GM10266 (cell line): ENCODE data around the gene CDC20.

Experiments used
- DNase-seq: peaks from one replicate; pipeline ENCODE4 v3.0.0; 2012; ENCODE audit errors: extremely low spot score
- TF ChIP-seq, protein P1 (sequence below): IDR thresholded peaks from 2 replicates; pipeline ENCODE4 v1.5.1; 2012; ENCODE audit warnings: mild to moderate bottlenecking, low read depth; ENCODE audit not compliant: control insufficient read depth, insufficient read depth; ENCODE audit errors: missing control alignments

CDC20 gene

DNA sequence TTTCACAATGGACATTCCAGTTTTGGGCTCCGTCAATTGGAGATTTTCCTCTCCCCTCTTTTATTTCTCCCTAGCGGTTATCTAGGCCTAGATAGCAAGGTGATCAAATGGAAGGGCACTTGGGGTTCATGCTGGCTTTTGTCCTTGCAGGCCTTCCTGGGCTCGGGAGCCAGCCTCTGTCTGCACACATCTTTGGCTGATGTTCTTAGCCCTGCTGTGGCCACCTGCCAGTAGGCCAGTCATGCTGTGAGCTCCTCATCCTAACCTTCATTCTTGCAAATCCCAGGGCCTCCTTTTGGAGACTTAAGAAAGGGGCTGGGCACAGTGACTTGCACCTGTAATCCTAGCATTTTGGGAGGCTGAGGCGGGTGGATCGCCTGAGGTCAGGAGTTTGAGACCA lies 44.5 kb upstream of the CDC20 start:
- DNase-seq, result no peak
- TF ChIP-seq, protein P1, sequence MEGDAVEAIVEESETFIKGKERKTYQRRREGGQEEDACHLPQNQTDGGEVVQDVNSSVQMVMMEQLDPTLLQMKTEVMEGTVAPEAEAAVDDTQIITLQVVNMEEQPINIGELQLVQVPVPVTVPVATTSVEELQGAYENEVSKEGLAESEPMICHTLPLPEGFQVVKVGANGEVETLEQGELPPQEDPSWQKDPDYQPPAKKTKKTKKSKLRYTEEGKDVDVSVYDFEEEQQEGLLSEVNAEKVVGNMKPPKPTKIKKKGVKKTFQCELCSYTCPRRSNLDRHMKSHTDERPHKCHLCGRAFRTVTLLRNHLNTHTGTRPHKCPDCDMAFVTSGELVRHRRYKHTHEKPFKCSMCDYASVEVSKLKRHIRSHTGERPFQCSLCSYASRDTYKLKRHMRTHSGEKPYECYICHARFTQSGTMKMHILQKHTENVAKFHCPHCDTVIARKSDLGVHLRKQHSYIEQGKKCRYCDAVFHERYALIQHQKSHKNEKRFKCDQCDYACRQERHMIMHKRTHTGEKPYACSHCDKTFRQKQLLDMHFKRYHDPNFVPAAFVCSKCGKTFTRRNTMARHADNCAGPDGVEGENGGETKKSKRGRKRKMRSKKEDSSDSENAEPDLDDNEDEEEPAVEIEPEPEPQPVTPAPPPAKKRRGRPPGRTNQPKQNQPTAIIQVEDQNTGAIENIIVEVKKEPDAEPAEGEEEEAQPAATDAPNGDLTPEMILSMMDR, result no peak

DNA sequence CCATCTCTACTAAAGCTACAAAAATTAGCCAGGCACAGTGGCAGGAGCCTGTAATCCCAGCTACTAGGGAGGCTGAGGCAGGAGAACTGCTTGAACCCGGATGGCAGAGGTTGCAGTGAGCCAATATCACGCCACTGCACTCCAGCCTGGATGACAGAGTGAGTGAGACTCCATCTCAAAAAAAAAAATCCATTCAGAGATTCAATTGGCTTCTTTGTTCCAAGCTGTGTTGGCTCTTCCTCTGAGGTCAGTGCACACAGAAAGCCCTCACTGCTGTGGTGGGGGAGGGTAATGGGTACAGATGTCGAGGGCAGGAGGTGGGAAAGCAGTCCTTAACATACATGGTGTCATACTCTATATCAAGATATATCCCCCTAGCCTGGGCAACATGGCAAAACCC lies 43.3 kb upstream of the CDC20 start:
- TF ChIP-seq, protein P1, result no peak

DNA sequence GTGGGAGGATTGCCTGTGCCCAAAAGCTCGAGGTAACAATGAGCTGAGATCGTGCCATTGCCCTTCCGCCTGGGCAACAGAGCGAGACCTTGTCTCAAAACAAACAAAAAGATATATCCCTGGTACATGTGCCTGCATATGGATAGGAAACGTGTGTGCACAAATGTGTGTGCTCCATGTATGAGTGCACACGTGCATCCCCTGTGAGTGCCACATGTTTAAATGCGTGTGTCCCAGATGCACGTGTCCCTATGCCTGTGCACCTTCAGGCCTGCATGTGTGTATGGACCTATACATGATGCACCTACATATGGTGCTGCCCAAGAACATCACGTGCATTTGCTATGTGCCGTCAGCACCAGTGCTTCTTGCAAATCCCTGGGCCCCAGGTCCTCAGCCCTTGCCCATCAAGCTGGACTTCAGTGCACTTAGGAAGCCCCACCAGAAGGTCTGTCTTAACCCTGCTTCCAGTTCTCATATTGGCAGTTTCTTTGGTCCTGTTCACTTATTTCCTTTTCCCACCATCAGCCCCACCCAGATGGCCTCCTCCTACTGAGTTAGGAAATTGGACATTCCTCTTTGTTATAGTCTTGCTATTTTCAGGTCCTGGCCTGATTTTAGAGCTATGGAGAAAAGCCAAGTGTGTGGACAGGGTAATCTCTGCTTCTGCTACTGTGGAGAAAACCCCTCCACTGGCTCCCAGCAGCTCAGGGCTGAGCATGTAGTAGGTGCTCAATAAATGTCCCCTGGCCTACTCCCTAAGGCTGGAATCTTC lies 42.6 kb upstream of the CDC20 start:
- TF ChIP-seq, protein P1, result no peak
- no peak for DNase-seq

More for the DNA sequence above, 43.3 kb upstream of the CDC20 start:
- DNase-seq, result no peak

DNA sequence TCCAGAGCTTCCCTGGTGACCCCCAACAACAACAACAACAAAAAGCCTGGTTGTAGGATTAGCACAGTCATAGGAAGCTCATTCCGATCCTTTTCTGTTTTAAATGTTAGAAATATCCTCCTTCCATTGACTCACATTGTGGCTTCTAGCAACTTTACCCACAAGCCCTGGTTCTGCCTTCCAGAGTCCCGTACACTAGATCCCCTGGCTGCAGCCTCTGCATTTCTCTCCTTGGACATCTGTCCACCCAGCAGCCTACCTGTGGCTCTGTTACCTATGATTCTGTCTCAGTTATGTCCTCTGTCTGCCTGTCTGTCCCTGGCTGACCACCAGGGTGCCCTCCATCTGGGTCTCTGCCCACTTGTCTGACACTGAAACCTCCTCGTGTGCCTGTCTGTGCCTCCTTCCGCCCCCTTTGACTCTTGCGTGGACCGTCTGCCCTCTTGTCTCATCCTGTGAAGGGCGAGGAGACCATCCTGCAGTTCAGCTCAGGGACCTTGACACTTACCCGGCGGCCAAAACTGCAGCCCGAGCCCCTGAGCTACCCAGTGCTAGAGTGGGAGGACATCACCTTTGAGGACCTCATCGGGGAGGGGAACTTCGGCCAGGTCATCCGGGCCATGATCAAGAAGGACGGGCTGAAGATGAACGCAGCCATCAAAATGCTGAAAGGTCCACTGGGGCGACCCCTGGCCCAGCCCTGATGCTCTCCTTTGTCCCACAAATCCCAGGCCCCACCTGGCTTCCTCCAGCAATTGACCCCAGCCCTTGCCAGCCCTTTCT lies 41.9 kb upstream of the CDC20 start:
- TF ChIP-seq, protein P1, result no peak
- no peak for DNase-seq

DNA sequence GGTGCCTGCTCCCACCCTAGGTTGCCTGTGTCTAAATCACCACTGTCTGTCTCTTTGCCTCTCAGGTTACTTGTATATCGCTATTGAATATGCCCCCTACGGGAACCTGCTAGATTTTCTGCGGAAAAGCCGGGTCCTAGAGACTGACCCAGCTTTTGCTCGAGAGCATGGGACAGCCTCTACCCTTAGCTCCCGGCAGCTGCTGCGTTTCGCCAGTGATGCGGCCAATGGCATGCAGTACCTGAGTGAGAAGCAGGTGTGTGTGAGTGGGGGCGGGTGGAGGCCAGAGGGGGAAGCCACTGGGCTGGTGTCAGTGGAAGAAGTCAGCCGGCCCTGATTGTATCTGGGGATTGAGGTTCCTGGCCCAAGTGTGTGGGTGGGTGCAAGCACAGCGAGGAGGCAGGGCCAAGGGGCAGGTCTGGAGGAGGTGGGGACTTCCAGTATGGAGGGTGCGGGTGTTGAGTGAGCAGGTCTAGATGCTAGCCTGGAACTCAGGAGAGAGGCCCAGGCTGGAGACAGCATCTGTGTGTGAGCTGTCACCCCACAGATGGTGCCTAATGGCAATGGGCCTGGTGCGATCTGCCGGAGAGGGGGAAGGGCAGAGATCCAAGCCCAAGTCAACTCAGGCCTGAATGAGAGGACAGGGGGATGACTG lies 40.8 kb upstream of the CDC20 start:
- DNase-seq, result no peak

DNA sequence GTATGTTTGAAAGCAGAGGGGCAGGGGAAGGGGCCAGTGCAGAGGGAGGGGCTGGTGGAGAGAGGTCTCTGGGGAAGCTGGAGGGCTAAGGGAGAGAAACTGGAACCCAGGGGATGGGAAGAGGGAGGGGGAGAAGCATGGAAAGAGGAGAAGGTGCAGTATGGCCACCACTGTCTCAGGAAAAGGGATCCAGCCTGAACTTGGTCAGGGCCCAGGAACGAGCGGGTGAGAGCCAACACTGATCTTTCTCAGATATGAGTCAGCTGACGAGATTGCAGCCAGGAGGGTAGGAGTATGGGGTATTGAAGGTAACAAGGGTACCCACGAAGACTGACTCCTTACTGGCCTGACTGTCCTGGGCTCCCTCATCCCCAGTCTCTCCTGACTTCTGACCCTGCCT lies 40.0 kb upstream of the CDC20 start:
- no peak for DNase-seq
- TF ChIP-seq, protein P1, result no peak

More for the DNA sequence above, 40.8 kb upstream of the CDC20 start:
- TF ChIP-seq, protein P1, result no peak
